GM12892 (cell line): ENCODE measurements around the gene MTUS2.
"Not testable (repeated sequence)": the region's sequence is repeated elsewhere in the genome, so short reads cannot be mapped to it uniquely, and the experiment has no call there.

Source experiments
- DNase-seq: peaks from one replicate; pipeline ENCODE4 v3.0.0; 2011; ENCODE audit not compliant: insufficient read length
- FAIRE-seq: peaks from 2 replicates; lab custom pipeline; 2011; peaks lifted over from hg19 to GRCh38; lab: Jason Lieb, UNC
- POLR2A ChIP-seq: IDR thresholded peaks from 2 replicates; pipeline ENCODE4 v1.6.1; 2011; ENCODE audit warnings: low read depth, low read length, control low read depth
- POLR2AphosphoS5 ChIP-seq: IDR thresholded peaks from 2 replicates; pipeline ENCODE4 v1.6.1; 2011; ENCODE audit warnings: low read depth, low read length, control low read depth
- TAF1 ChIP-seq: IDR thresholded peaks from 2 replicates; pipeline ENCODE4 v1.6.1; 2011; ENCODE audit warnings: low read depth, mild to moderate bottlenecking, control low read depth, low read length, borderline replicate concordance

MTUS2 gene

DNA sequence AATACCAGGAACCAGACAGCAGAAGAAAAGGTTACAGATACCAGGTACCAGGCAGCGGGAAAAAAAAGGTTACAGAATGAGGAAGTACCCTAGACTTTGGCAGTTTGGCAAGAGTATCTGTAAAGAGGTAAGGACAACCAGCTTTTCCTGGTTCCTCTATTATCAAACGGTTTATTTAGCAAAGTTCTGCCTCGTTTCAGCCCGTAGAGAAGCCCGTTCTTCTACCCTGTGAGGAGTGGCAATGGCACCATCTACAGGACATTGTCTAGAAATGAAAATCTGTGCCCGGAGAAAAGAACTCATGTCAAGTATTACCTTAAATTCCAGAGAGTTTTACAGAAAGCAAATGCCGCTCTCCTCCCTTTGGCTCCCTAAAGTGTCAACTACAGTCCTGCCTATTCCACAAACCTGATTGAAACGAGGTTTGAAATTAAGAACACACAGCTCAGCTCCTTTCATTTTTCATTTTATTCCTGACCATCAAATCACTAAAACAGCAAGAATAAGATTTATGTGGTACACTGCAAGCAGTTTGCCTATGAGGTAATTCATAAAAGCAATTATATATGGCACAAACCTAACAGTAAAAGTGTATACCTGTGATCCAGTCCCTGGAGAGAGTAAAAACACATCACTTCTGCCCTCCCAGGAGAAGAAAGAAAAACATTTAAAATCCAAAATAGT is 549.1 kb downstream of the MTUS2 start:
- FAIRE-seq (no peak), DNase-seq (no peak)
- TF ChIP-seq TAF1, result no peak
- TF ChIP-seq POLR2AphosphoS5, result no peak
- no peak for TF ChIP-seq POLR2A

DNA sequence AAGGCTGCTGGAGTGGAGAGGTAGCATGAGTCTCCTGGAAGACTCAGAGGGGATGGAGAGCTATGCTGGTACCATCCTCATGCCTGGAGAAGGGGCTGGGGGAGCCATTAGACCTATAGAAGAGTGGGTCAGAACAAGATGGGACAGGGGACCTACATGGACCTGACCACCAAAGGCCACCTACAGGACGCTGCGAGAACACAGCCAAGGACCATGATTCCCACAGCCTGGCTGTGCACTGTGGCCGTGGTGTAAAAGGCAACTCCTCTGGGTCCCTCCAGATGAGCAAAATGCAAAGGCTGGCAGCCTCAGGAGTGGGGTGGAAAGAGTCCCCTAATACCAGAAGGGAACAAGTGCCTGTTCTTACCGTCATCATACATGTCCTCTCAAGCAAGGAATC is 559.1 kb downstream of the MTUS2 start:
- TF ChIP-seq POLR2A, result no peak
- no peak for TF ChIP-seq TAF1
- DNase-seq (no peak), FAIRE-seq (no peak)

DNA sequence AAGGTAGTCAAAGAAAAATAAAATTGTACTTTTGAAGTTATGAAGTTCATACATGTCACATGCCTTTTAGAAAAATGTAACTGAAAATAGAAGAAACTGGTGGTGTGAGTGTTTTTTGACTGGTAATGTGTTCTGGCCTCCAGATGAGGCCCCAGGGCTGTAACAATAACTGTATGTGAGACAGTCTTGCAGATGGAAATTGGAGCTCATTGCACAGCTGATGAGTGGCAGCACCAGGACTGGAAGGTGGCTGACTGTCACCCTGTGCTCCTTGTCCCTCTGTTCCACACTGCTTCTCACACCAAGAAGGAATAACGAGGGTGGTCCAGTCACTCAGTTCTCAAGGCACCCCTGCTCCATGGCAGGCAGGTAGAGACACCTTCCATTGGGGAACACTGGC is 559.7 kb downstream of the MTUS2 start:
- TF ChIP-seq POLR2AphosphoS5 (no peak), TAF1 (no peak), POLR2A (no peak)
- DNase-seq (no peak), FAIRE-seq (no peak)

DNA sequence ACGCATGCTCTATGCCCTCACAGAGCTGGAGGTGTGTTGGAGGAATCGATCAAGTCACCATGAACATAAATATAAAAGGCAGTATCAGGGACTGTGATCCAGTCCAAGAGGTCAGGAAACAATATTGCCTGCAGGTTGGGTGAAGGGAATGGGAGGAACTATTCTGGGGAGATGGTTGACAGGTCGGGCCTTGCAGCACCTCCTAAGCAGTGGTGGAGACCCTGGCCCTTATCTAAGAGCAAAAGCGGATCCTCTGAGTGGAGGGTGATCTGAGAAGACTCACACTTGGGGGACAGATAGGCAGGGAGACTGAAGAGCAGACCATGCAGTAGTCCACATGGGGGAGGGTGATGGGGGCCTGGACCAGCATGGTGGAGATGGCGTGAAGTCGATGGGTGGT is 561.9 kb downstream of the MTUS2 start:
- TF ChIP-seq POLR2AphosphoS5 (no peak), TAF1 (no peak), POLR2A (no peak)
- DNase-seq, result no peak
- no peak for FAIRE-seq

- TF ChIP-seq POLR2AphosphoS5 (no peak), TAF1 (no peak), POLR2A (no peak)
- DNase-seq (no peak), FAIRE-seq (no peak)
Observed at GRCh38 chr13:29383476-29383875, 563.3 kb downstream of the MTUS2 start.

DNA sequence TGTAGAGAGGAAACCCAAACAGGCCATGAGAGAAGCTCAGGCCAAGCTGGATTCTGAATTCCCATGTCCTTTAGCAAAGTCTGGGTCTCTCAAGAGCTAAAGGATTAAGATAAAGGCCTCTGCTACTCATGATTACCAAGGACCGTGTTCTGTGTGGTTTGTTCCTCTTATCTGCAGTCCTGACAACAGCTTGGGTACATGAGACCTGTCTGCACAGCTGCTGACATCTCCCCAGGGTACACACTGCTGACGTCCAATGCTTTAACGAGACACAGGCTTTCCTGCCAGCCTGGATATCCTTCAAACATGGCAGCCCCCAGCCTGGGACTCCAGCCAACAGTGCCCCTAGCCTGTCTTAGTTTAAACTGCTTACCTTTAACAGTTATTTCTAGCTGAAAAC is 564.3 kb downstream of the MTUS2 start:
- no peak for FAIRE-seq
- TF ChIP-seq POLR2A (no peak), TAF1 (no peak), POLR2AphosphoS5 (no peak)
- DNase-seq, result no peak

- DNase-seq, result no peak
- FAIRE-seq, result no peak
- no peak for TF ChIP-seq POLR2A
- no peak for TF ChIP-seq POLR2AphosphoS5
- TF ChIP-seq TAF1, result no peak
Observed at GRCh38 chr13:29384871-29385270, 564.7 kb downstream of the MTUS2 start.

GRCh38 chr13:29386246-29386645 is 566.1 kb downstream of the MTUS2 start:
- DNase-seq, result no peak
- no peak for FAIRE-seq
- TF ChIP-seq POLR2AphosphoS5 (no peak), POLR2A (no peak), TAF1 (no peak)

DNA sequence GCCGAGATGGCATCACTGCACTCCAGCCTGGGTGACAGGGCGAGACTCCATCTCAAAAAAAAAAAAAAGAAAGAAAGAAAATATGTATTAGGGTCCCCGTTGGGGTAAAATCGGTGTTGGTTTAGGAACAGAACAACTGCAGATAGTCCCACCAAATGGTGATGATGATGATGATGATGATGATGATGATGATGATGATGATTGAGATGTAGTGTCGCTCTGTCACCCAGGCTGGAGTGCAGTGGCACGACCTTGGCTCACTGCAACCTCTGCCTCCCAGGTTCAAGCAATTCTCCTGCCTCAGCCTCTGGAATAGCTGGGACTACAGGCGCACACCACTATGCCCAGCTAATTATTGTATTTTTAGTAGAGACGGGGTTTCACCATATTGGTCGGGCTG is 570.5 kb downstream of the MTUS2 start:
- not testable (repeated sequence) for DNase-seq, FAIRE-seq

GRCh38 chr13:29396446-29396845 is 576.3 kb downstream of the MTUS2 start:
- TF ChIP-seq POLR2AphosphoS5 (no peak), TAF1 (no peak), POLR2A (no peak)
- FAIRE-seq (no peak), DNase-seq (no peak)

GRCh38 chr13:29397265-29397664 is 577.1 kb downstream of the MTUS2 start:
- DNase-seq (no peak), FAIRE-seq (no peak)
- TF ChIP-seq TAF1 (no peak), POLR2A (no peak), POLR2AphosphoS5 (no peak)

DNA sequence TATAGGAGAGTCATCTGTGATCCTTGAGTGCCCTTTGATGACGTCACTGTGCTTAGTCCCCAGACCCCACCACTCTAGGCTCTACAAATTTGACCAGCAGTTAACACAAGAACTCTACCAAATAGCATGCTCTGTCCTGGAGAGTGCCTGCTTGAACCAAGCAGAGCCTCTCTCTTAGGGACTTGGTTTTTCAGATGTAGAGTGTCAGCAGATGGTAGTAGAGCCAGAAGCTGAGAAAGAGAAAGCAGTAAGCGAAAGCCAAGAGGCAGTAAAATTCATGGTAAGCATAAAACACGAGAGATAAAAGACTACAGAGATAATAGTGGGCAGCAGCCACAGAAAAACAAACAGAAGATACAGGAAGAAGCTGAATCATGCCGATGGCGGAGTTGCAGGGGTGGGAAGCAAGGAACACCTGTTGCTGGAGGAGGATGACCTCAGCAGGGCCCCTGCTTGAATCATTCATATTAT is 582.1 kb downstream of the MTUS2 start:
- DNase-seq (no peak), FAIRE-seq (no peak)

More for the DNA sequence above, 582.1 kb downstream of the MTUS2 start:
- TF ChIP-seq TAF1, result no peak
- TF ChIP-seq POLR2AphosphoS5, result no peak
- no peak for TF ChIP-seq POLR2A
